ENCODE measurements around the gene FAM228B. TPM values are rescaled to one million over a fixed set of nuclear protein-coding genes. Genes with fewer than 3 reads are reported as not detected.

Gene FAM228B
- total and polyA plus RNA-seq, 9 of the 15 experiments (the other 6 are each of a cell fraction or from before 2014, with no cell fraction given), result 1.1 to 3.7 (median 2.6) TPM

DNA sequence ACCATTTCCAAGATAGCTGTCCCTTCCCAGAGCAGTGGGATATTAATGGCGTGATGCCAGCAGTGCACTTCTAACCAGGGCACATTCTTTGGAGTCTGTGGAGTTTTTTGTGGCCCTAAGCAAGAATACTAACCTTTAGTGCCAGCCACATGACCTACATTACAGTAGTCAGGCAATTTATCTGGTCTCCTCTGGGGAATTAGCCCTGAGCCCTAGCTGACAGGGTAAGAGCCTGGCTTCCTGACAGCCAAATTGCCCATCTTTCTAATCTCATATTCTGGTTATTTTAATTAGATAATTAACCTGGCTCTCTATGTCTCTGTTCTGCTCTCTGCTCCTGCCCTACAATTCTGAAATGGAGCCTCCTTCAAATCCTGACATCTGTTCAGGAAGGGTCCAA, 5.4 kb upstream of the FAM228B start (continued):
- TF ChIP-seq, protein P1, sequence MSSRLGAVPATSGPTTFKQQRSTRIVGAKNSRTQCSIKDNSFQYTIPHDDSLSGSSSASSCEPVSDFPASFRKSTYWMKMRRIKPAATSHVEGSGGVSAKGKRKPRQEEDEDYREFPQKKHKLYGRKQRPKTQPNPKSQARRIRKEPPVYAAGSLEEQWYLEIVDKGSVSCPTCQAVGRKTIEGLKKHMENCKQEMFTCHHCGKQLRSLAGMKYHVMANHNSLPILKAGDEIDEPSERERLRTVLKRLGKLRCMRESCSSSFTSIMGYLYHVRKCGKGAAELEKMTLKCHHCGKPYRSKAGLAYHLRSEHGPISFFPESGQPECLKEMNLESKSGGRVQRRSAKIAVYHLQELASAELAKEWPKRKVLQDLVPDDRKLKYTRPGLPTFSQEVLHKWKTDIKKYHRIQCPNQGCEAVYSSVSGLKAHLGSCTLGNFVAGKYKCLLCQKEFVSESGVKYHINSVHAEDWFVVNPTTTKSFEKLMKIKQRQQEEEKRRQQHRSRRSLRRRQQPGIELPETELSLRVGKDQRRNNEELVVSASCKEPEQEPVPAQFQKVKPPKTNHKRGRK (tag; IDR thresholded peaks at IDR 0.05), result no peak
- TF ChIP-seq WHSC1 (IDR thresholded peaks at IDR 0.05; ENCODE audit: low read length) (no peak), MCM5 (IDR thresholded peaks at IDR 0.05; ENCODE audit: low read depth) (no peak), ZFP30 (CRISPR knock-in tag; IDR thresholded peaks at IDR 0.05; ENCODE audit: borderline replicate concordance) (no peak), ARID1B (IDR thresholded peaks at IDR 0.05) (no peak), NFRKB (IDR thresholded peaks at IDR 0.05; ENCODE audit: low read depth) (no peak), ZC3H8 (IDR thresholded peaks at IDR 0.05) (no peak)
- TF ChIP-seq, protein P2, sequence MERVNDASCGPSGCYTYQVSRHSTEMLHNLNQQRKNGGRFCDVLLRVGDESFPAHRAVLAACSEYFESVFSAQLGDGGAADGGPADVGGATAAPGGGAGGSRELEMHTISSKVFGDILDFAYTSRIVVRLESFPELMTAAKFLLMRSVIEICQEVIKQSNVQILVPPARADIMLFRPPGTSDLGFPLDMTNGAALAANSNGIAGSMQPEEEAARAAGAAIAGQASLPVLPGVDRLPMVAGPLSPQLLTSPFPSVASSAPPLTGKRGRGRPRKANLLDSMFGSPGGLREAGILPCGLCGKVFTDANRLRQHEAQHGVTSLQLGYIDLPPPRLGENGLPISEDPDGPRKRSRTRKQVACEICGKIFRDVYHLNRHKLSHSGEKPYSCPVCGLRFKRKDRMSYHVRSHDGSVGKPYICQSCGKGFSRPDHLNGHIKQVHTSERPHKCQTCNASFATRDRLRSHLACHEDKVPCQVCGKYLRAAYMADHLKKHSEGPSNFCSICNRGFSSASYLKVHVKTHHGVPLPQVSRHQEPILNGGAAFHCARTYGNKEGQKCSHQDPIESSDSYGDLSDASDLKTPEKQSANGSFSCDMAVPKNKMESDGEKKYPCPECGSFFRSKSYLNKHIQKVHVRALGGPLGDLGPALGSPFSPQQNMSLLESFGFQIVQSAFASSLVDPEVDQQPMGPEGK (CRISPR knock-in tag; IDR thresholded peaks at IDR 0.05; ENCODE audit: borderline replicate concordance), result no peak

DNA sequence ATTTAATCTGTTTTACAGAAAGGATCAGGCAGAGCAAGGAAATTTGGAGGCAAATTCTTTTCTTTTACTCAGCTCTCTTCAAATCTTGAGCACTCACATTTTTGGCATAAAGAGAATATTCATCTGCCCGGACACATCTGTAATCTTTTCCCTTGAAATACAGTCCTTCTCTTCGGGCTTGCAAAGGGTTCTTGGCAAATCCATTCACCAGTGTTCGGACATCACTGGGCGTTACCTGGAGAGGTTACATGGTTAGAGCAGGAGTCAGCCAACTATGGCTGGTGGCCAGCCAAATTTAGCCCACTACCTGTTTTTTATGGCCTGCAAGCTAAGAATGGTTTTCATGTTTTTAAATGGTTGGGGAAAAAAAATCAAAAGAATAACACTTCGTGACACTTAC, 2.2 kb upstream of the FAM228B start:
- in situ Hi-C loops (cut with MboI) (no loop called here), intact Hi-C loops (cut with micrococcal nuclease) (no loop called here)
- Histone ChIP-seq H3K9me1 (ENCODE audit: control insufficient read depth, insufficient read depth, low read length) (no peaks in the 10 kb centered on the region), H3K9me3 (replicated peaks; ENCODE audit: control insufficient read depth, insufficient read depth, low read depth, low read length) (no peaks in the 10 kb centered on the region), H2AFZ (ENCODE audit: low read depth, low read length) (no peak overlapping the region), H3K27ac (ENCODE audit: extremely low read depth, low read depth, low read length) (no peak overlapping the region), H3K79me2 (ENCODE audit: control insufficient read depth, insufficient read depth, low read length) (peaks cover 6% of the 10 kb centered on the region; the same call in 1 of the 3 replicates), H4K20me1 (replicated peaks; ENCODE audit: control insufficient read depth, insufficient read depth, low read length) (no peaks in the 10 kb centered on the region), H3K4me2 (ENCODE audit: insufficient read depth, low read length) (no peak overlapping the region), H3K36me3 (ENCODE audit: control insufficient read depth, insufficient read depth, low read length) (no peaks in the 10 kb centered on the region), H3K4me3 (no peak overlapping the region), H3K9ac (ENCODE audit: insufficient read depth in 1 of 2, low read depth in 2 of 2, low read length in 2 of 2) (no peak overlapping the region), H3K27me3 (ENCODE audit: control insufficient read depth in 2 of 2, insufficient read depth in 2 of 2, low read length in 2 of 2) (no peaks in the 10 kb centered on the region), H3K4me1 (replicated peaks in 1 of 2; ENCODE audit: control insufficient read depth in 2 of 2, insufficient read depth in 2 of 2, low read length in 2 of 2) (peaks cover 3 to 11% of the 10 kb centered on the region in 2 experiments; a peak in 3 of 5 replicates)
- no peak for FAIRE-seq
- WGBS (ENCODE audit: insufficient coverage, low coverage, missing lambda C conversion rate), result 74% methylated on average over 5 of the region's 5 CpGs
- TF ChIP-seq MEF2D (tag; conservative IDR thresholded peaks at IDR 0.05; ENCODE audit: low read depth), result no peak
- no peak for TF ChIP-seq ZNF3 (CRISPR knock-in tag; IDR thresholded peaks at IDR 0.05)
- no peak for TF ChIP-seq SMAD2 (IDR thresholded peaks at IDR 0.05; ENCODE audit: low read depth, low read length)
- no peak for TF ChIP-seq TBL1XR1 (IDR thresholded peaks at IDR 0.05; ENCODE audit: low read length in 2 of 2)
- TF ChIP-seq RBM17 (IDR thresholded peaks at IDR 0.05; ENCODE audit: borderline replicate concordance, low read depth, low read length), result no peak
- no peak for TF ChIP-seq XRCC5 (IDR thresholded peaks at IDR 0.05; ENCODE audit: low read depth, low read length)
- TF ChIP-seq, protein P3, sequence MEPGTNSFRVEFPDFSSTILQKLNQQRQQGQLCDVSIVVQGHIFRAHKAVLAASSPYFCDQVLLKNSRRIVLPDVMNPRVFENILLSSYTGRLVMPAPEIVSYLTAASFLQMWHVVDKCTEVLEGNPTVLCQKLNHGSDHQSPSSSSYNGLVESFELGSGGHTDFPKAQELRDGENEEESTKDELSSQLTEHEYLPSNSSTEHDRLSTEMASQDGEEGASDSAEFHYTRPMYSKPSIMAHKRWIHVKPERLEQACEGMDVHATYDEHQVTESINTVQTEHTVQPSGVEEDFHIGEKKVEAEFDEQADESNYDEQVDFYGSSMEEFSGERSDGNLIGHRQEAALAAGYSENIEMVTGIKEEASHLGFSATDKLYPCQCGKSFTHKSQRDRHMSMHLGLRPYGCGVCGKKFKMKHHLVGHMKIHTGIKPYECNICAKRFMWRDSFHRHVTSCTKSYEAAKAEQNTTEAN (CRISPR knock-in tag; IDR thresholded peaks at IDR 0.05), result no peak
- TF ChIP-seq NONO (IDR thresholded peaks at IDR 0.05; ENCODE audit: low read depth in 2 of 2, low read length in 1 of 2), result no peak
- no peak for TF ChIP-seq LCOR (CRISPR knock-in tag; IDR thresholded peaks at IDR 0.05)
- TF ChIP-seq CBX3 (IDR thresholded peaks at IDR 0.05; ENCODE audit: borderline replicate concordance in 1 of 2, low read length in 2 of 2), result no peak
- CTCF ChIA-PET (ENCODE audit: low intra/inter-chr PET ratio), result no interaction called here
- no peak for ATAC-seq
- no TSS peak for BruUV-seq (replicated peaks)
- DNase-seq (ENCODE audit: extremely low read depth in 1 of 4, low spot score in 3 of 4), result no peak
- POLR2A ChIA-PET, result interaction anchor here (0.8 to 2.5 kb wide), 3 partner anchors 10 to 194 kb away, joined by 4 to 25 read pairs (median 7); partner anchors contain the start of gene ATAD2B
